Endothelial cell of umbilical vein (primary cell): ENCODE measurements around the gene TXNDC12.
"Not testable (repeated sequence)": the region's sequence is repeated elsewhere in the genome, so short reads cannot be mapped to it uniquely, and the experiment has no call there.

Source experiments
- MYC ChIP-seq: IDR thresholded peaks from one replicate; pipeline ENCODE4 v1.6.1; 2011; ENCODE audit warnings: mild to moderate bottlenecking, low read depth, low read length
- POLR2A ChIP-seq: IDR thresholded peaks from 2 replicates; pipeline ENCODE4 v1.6.1; 2012; ENCODE audit warnings: low read depth, mild to moderate bottlenecking, control low read depth, low read length
- TF ChIP-seq, protein P1 (sequence below), 2 donors: IDR thresholded peaks; 1 replicate in 1 of 2; 2 replicates in 1 of 2; pipeline ENCODE4 v1.5.1; 2011; ENCODE audit warnings: low read length in 2 of 2, mild to moderate bottlenecking in 2 of 2, moderate library complexity in 2 of 2, control low read depth in 1 of 2, inconsistent platforms in 1 of 2, low read depth in 1 of 2; ENCODE audit not compliant: insufficient read depth in 1 of 2; ENCODE audit errors: extremely low read depth in 1 of 2

- TF ChIP-seq, protein P1, sequence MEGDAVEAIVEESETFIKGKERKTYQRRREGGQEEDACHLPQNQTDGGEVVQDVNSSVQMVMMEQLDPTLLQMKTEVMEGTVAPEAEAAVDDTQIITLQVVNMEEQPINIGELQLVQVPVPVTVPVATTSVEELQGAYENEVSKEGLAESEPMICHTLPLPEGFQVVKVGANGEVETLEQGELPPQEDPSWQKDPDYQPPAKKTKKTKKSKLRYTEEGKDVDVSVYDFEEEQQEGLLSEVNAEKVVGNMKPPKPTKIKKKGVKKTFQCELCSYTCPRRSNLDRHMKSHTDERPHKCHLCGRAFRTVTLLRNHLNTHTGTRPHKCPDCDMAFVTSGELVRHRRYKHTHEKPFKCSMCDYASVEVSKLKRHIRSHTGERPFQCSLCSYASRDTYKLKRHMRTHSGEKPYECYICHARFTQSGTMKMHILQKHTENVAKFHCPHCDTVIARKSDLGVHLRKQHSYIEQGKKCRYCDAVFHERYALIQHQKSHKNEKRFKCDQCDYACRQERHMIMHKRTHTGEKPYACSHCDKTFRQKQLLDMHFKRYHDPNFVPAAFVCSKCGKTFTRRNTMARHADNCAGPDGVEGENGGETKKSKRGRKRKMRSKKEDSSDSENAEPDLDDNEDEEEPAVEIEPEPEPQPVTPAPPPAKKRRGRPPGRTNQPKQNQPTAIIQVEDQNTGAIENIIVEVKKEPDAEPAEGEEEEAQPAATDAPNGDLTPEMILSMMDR (IDR thresholded peaks at IDR 0.05; ENCODE audit: extremely low read depth in 1 of 2, insufficient read depth in 1 of 2, low read depth in 1 of 2, low read length in 2 of 2): not testable (repeated sequence)
- TF ChIP-seq POLR2A, MYC: not testable (repeated sequence)
These were observed 48.9 kb downstream of the TXNDC12 start for GRCh38 chr1:52006081-52006553.
